Right cardiac atrium (tissue), 5 donors: Measurements from ENCODE around the gene KCNAB2. TPM values are rescaled to one million over a fixed set of nuclear protein-coding genes. Genes with fewer than 3 reads are reported as not detected.
A peak's percentile ranks its signal among the peaks of the same experiment; 100 is the strongest.

Experiments
- ATAC-seq, 2 donors: fragments of 200-7000 bp; cut with Tn5 transposase; one replicate each; pipeline versions ENCODE4 v1.8.0 to v1.9.1; 2020; ENCODE audit warnings: moderate library complexity in 2 of 2, mild to moderate bottlenecking in 1 of 2
- DNase-seq, 3 donors: peaks; one replicate each; pipeline ENCODE4 v3.0.0-alpha.2; 2020
- H3K27ac ChIP-seq: one replicate; pipeline ENCODE4 v1.5.1; 2013; ENCODE audit warnings: mild to moderate bottlenecking, low read length, control low read depth, moderate library complexity
- H3K27me3 ChIP-seq: one replicate; pipeline ENCODE4 v1.6.1; 2013; ENCODE audit not compliant: control insufficient read depth, insufficient read depth
- H3K4me1 ChIP-seq: one replicate; pipeline ENCODE4 v1.6.1; 2013; ENCODE audit warnings: low read length; ENCODE audit not compliant: control insufficient read depth, insufficient read depth
- H3K4me3 ChIP-seq: one replicate; pipeline ENCODE4 v1.5.1; 2013; ENCODE audit warnings: low read length, control low read depth
- H3K9me3 ChIP-seq: one replicate; pipeline ENCODE4 v1.6.1; 2013; ENCODE audit warnings: low read length; ENCODE audit not compliant: control insufficient read depth
- WGBS: extraction: QIAGEN DNeasy Blood & Tissue Kit; methylation state at CpG from one replicate; pipeline ENCODE4 v1.1.7; 2013; 5-methylcytosine and 5-hydroxymethylcytosine counted together
- intact Hi-C, 4 donors: fragments of 100-400 bp; cut with DNase I; formaldehyde crosslinking; loops; one replicate each; pipeline versions ENCODE4 v1.11.0 to v1.14.0; 2022 to 2023
- long read RNA-seq, 4 donors: library from polyadenylated mRNA; unstranded; transcript quantifications; one replicate each; pipeline ENCODE4 v2.0.0, GENCODE V29; 2020 to 2021
- polyA plus RNA-seq: library from polyadenylated mRNA; stranded (reverse); fragments of 200-250 nt; gene quantifications from one replicate; pipeline ENCODE4 v1.2.3, GENCODE V29; 2013
- total RNA-seq, 4 donors: library from RNA; stranded (reverse); fragmentation: NEBNext Ultra II Directional; extraction: Animal tissue kit (Norgen Biotek cat#: 25700); gene quantifications; one replicate each; pipeline ENCODE4 v1.2.1, GENCODE V29; 2021
- donor health status: healthy with polysubstance abuse.
- donor health status: DM: no; HTN: yes; CAD: no.
- donor health status: DM: no; HTN: no; CAD: no.
- donor health status: DM: no; HTN: yes; CAD: no; lungs with severe emphysema.
- donor health status: DM: yes; HTN: yes; CAD: no.

The KCNAB2 gene
- total RNA-seq (10 to 100 TPM; 15.4 to 25.6 (median 19.0) TPM), polyA plus RNA-seq (12.6 TPM)
- long read RNA-seq, donor 1, full-length matches to known transcripts: 21 of 81 reads
- long read RNA-seq, donor 1, partial matches to known transcripts: 46 of 81 reads
- long read RNA-seq, donor 1, other reads (novel, unspliced or antisense): 14 of 81 reads
- long read RNA-seq, donor 2, full-length matches to known transcripts: 12 of 27 reads
- long read RNA-seq, donor 2, partial matches to known transcripts: 4 of 27 reads
- long read RNA-seq, donor 2, other reads (novel, unspliced or antisense): 11 of 27 reads
- long read RNA-seq, donor 3, full-length matches to known transcripts: 21 of 72 reads
- long read RNA-seq, donor 3, partial matches to known transcripts: 28 of 72 reads
- long read RNA-seq, donor 3, other reads (novel, unspliced or antisense): 23 of 72 reads
- long read RNA-seq, donor 4, full-length matches to known transcripts: 7 of 22 reads
- long read RNA-seq, donor 4, partial matches to known transcripts: 11 of 22 reads
- long read RNA-seq, donor 4, other reads (novel, unspliced or antisense): 4 of 22 reads

DNA sequence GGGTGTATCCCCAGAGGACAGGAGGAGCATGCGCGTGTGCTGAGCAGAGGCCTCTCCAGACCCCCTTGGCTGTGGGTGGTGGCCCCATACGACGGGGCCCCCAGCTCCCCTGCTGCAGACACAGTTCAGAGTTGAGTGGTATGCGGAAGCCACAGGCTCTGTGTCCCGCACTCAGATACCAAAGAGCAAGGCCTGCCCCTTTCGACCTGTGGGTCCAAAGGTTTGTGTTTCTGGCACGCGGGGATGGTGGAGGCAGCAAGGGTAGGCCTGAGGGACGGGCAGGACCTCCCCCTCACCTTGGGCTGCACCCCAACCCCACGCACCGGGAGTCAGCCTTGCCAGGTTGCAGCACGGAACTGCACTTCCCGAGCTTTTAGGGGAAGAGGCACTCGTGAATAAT, at the start of gene KCNAB2:
TSS of gene KCNAB2 (plus strand) at position 328 of the 400 bp plus-strand sequence. CDS start 5,649 bp downstream, outside the sequence.
- Histone ChIP-seq H3K27ac (no peak within 1 kb of the TSS), H3K9me3 (no peaks in the 10 kb centered on the region), H3K27me3 (no peaks in the 10 kb centered on the region), H3K4me1 (no peaks in the 10 kb centered on the region), H3K4me3 (no peak within 1 kb of the TSS)
- intact Hi-C loops: loop anchor here in 2 of 4 donors (10.0 kb wide), 2 partner anchors 199 to 289 kb away; partner anchors contain the start of gene HES3 (in 1 of the 2)
- DNase-seq (peak in 2 of 3 donors; percentile 28 to 32), ATAC-seq (no peak)
- WGBS: 69% methylated on average over 15 of the region's 15 CpGs

DNA sequence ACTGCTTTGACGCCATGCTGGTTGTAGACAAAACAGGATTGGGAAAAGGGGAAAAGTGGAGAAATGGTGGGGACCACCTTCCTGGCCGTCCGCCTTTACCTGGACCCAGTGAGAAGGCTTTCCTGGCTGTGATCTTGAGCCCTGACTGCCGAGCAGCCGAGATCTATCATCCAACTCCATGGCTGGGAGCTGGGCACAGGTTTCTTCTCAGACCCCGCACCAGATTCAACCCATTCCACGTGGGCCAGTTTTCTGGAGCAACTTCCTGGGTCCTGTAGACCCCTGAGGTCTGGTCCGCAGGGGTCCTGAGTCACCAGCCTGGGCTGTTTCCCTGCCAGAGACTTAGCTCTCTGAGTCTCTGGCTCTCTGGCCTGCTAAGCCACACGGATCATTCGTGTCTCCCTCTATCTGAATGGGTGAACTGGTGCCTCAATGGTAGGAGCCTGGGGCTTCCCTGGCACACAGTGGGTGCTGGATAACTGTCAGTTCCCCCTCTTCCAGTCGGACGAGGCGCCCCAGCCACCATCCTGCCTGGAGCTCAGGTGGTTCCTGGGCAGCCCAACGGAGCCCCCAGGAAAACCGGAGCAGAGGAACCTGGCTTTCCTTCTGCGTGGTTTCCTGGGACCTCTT, 48.9 kb upstream of the KCNAB2 start:
- Histone ChIP-seq H3K4me1 (peaks cover 2% of the 10 kb centered on the region), H3K9me3 (no peaks in the 10 kb centered on the region), H3K27me3 (no peaks in the 10 kb centered on the region), H3K4me3 (no peak overlapping the region), H3K27ac (no peak overlapping the region)
- ATAC-seq (no peak), DNase-seq (peak in 2 of 3 donors; percentile 10 to 21)
- intact Hi-C loops: no loop called here
- 87% methylated on average over 16 of the region's 16 CpGs for WGBS

DNA sequence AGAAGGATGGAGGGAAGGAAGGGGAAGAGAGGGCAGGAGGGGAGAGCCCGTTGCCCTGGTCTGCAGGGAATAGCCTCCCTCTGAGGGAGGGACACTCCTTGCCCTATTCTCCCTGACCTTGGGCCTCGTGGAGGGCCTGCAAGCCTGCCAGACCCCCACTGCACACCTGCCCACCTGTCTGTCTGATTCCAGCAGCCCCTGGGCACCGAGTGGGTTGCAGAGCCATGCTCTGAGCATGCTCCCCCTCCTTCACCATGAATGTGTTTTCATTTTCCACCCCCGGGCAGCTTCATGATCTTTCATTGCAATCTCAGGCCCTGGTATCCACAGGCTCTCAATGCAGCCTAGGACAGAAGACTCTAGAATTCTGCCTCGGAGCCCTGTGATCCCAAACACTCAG, 48.4 kb upstream of the KCNAB2 start:
- H3K27me3 ChIP-seq: no peaks in the 10 kb centered on the region
- 63% methylated on average over 5 of the region's 5 CpGs for WGBS
- intact Hi-C loops: no loop called here
- ATAC-seq (no peak), DNase-seq (peak in 1 of 3 donors; percentile 31)
- H3K27ac ChIP-seq: no peak overlapping the region
- no peaks in the 10 kb centered on the region for H3K9me3 ChIP-seq
- H3K4me1 ChIP-seq: peaks cover 2% of the 10 kb centered on the region
- H3K4me3 ChIP-seq: no peak overlapping the region

DNA sequence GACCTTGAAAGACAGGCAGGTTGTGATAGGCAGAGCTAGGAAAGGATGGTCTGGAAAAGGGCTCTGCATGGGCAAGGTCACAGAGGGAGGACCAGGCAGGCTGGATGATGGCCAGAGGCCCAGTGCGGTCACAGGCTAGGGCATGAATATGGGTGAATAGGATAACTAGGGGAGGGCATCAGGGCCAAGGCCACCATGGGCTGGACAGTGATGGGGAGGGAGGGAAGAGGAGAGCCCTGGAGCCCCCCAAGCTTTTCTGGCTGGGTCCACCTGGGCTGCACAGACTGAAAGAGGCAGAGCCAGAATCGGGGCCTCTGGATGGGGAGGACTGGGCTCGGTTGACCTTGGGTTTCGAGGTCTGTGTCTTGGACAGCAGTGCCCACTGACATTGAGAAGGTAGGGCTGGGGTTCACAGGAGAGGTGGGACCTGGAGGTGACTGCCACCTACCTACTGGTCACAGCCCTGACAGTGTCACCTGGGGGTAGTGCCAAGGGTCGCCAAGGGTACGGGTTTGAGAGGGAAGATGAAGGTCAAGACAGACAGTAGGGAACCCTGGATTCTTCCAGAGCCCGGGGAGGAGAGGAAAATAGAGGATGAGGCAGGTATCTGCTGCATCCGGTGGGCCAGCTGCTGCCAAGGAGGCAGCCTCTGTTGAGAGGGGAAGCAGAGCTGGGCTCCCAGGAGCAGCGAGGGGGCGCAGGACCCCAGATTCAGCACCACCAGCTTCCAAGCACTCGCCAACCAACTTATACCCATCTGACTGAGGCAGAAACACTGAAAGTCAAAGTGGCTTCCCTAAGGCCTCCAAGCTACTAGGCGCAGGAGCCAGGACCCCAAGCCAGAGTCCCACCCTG, 47.4 kb upstream of the KCNAB2 start:
- Histone ChIP-seq H3K27me3 (no peaks in the 10 kb centered on the region), H3K4me1 (peaks cover under 1% of the 10 kb centered on the region), H3K4me3 (no peak overlapping the region), H3K9me3 (no peaks in the 10 kb centered on the region), H3K27ac (no peak overlapping the region)
- DNase-seq: peak in 2 of 3 donors; percentile 15 to 47
- intact Hi-C loops: no loop called here
- no peak for ATAC-seq
- 97% methylated on average over 12 of the region's 12 CpGs for WGBS

DNA sequence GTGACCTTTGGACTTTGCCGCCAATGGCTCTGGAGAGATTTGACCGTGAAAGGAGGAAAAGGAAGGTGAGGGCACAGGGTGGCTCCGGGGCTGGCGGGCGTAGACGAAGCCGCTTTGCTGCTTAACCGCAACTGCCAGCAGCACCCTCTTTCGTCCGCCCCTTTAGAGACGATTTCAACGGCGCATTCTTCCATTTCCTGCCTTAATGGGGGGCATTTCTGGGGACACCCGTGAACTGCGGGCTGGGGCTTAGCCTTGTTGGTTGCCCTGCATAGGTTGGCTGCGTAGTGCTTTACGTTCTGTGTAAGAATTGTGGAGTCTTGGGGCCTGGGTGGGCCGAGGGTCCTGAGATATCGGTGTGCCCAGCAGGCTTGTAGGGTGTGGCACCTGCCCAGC, 46.8 kb upstream of the KCNAB2 start:
- DNase-seq (peak in 1 of 3 donors; percentile 26), ATAC-seq (no peak)
- no peaks in the 10 kb centered on the region for H3K9me3 ChIP-seq
- no peaks in the 10 kb centered on the region for H3K4me1 ChIP-seq
- H3K4me3 ChIP-seq: no peak overlapping the region
- no peak overlapping the region for H3K27ac ChIP-seq
- no peaks in the 10 kb centered on the region for H3K27me3 ChIP-seq
- 91% methylated on average over 19 of the region's 19 CpGs for WGBS
- intact Hi-C loops: no loop called here

DNA sequence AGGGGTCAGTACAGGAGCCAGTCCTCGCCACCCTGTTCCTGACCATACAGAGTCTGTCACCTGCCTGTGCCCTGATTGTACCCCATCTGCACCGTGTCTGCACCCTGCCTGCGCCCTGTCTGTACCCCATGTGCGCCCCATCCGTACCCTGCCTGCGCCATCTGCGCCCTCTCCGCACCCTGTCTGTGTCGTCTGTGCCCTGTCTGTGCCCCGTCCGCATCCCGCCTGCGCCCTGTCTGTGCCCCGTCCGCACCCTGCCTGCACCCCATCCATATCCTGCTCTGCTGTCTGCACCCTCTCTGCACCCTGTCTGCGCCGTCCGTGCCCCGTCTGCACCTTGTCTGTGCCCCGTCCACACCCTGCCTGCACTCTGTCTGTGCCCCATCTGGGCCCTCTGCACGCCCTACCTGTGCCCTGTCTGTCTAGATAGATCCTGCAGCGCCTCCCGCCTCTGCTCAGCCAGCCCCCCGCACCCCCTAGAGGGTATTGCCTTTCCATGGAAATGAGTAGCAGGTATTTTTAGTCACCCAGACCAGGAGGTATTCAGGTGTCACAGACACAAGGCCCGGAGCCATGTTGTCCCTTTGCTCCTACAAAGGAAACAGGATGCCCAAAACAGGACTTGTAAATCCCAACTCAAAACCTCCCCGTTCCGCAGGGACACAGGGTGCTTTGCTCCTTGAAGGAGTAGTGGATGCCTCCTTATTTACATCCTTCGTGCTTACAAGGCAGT, 45.8 kb upstream of the KCNAB2 start:
- Histone ChIP-seq H3K27ac (no peak overlapping the region), H3K4me1 (no peaks in the 10 kb centered on the region), H3K4me3 (no peak overlapping the region), H3K27me3 (no peaks in the 10 kb centered on the region), H3K9me3 (no peaks in the 10 kb centered on the region)
- intact Hi-C loops: no loop called here
- 89% methylated on average over 28 of the region's 28 CpGs for WGBS
- peak in 2 of 3 donors; percentile 31 to 39 for DNase-seq
- ATAC-seq: no peak

DNA sequence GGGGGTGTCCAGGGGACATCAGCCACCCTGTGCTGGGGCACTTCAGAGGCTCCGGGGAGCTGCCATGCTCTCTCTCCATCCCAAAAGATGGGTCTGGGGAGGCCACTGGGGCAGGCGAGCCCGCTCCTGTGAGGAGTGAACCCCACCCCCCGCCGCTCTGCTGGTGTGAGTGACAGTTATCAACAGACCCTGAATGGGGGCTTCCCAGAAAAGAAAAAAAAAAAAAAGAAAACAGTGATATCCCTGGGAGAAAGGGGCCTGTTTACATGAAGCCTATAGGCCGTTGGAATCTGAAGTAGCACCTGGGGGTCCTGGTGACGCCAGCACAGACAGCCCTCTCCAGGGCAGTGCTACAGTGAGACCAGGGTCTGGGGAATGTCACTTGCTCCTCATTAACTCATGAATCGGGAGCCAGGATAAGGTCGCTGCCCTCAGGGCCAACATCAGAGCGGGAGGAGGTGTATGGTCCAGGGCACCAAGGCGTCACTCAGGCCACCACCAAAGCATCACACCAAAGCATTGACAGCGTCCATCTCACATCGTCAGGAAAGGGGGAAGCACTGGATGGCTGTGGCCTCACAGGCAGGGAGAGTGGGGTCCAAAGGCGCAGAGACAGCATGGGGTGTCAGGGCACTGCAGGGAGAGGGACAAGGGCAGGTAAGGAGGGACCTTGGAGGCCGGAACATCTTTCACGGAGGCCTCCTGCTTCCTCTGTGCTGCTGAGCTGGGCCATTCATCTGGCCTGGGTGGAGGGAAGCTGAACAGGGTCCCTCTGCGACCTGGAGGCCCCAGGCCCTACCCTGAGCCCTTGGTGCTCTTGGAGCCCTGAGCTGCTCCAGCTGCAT, 45.0 kb upstream of the KCNAB2 start:
- Histone ChIP-seq H3K9me3 (no peaks in the 10 kb centered on the region), H3K4me1 (no peaks in the 10 kb centered on the region), H3K4me3 (no peak overlapping the region), H3K27ac (no peak overlapping the region), H3K27me3 (no peaks in the 10 kb centered on the region)
- intact Hi-C loops: no loop called here
- ATAC-seq (no peak), DNase-seq (peak in 2 of 3 donors; percentile 39 to 43)
- WGBS: 84% methylated on average over 17 of the region's 17 CpGs

DNA sequence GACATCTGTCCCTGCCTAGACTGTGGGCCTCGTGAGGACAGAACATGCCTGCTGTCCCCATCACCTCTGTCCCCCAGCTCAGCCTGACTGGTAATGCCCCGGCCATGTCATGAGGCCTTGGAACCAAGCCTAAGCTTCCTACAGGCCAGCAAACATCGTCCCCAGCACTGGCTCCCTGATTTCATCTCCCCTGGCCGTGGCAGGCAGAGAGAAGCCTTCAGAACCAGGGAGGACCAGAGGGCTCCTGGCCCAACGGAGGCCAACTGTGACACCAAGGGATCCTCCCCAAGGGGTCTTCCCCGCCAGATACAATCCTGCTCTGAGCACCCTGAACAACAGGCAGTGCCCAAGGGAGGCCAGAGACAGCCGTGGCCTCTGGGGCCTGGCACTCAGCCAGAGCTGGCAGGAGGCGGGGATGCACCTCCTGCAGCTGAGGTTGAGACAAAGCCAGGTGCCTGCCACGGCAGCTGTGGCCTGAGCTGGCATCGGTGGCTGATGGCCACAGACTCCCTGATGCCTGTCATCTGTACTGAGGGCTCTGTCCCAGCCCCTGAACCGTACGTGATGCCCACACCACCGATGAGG, 43.6 kb upstream of the KCNAB2 start:
- ATAC-seq (peak; percentile 39 to 61), DNase-seq (peak in 2 of 3 donors; percentile 82)
- no peaks in the 10 kb centered on the region for H3K4me1 ChIP-seq
- H3K4me3 ChIP-seq: no peak overlapping the region
- H3K9me3 ChIP-seq: no peaks in the 10 kb centered on the region
- no peaks in the 10 kb centered on the region for H3K27me3 ChIP-seq
- H3K27ac ChIP-seq: peak overlapping the region; percentile 85
- WGBS: 45% methylated on average over 13 of the region's 13 CpGs
- intact Hi-C loops: no loop called here

DNA sequence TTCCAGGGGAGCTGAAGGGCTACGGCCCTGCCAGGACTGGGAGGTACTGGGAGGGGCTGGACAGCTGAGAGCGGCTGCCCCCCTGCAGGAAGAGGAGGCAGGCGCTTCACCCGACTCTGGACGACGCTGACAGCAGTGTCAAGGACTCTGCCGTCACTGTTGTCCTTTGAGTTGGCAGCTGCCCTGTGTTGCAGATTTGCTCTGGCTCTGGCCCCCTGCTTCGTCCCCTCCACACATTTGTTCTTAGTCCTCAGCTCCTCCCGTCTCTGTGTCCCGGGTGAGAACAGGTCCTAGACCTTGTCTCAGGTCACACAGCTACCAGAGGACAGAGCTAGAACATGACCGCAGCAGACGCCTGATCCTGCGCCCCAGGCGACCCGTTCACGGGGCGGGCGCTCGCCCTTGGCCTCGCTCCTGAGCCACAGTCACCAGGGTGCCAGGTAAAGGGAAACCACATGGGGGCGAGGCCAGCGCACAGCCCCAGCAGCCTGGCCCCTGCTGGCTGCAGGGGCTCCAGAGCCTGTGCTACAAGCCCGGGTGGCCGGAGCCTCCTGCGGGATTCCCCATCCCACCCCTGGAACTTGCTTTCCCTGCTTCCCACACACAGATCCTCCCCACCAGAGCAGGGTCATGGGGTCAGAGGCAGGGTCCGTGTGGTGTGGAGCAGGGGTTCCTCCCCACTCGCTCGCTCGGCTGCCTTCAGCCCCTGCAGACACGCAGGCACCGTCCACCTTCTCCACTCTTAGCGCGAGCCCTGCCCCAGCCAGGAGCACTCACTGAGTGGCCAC, 42.8 kb upstream of the KCNAB2 start:
- H3K9me3 ChIP-seq: no peaks in the 10 kb centered on the region
- intact Hi-C loops: no loop called here
- ATAC-seq (peak; percentile 80 to 82), DNase-seq (peak; percentile 63 to 83 (median 79))
- no peak overlapping the region for H3K4me3 ChIP-seq
- H3K27ac ChIP-seq: peak overlapping the region; percentile 85
- 54% methylated on average over 33 of the region's 33 CpGs for WGBS
- H3K4me1 ChIP-seq: no peaks in the 10 kb centered on the region
- no peaks in the 10 kb centered on the region for H3K27me3 ChIP-seq
